ENCODE measurements around the gene TECPR1. TPM values are rescaled to one million over a fixed set of nuclear protein-coding genes. Genes with fewer than 3 reads are reported as not detected.

TECPR1 gene
- total RNA-seq, 1 experiment from 2014 or later = 11.5 TPM

DNA sequence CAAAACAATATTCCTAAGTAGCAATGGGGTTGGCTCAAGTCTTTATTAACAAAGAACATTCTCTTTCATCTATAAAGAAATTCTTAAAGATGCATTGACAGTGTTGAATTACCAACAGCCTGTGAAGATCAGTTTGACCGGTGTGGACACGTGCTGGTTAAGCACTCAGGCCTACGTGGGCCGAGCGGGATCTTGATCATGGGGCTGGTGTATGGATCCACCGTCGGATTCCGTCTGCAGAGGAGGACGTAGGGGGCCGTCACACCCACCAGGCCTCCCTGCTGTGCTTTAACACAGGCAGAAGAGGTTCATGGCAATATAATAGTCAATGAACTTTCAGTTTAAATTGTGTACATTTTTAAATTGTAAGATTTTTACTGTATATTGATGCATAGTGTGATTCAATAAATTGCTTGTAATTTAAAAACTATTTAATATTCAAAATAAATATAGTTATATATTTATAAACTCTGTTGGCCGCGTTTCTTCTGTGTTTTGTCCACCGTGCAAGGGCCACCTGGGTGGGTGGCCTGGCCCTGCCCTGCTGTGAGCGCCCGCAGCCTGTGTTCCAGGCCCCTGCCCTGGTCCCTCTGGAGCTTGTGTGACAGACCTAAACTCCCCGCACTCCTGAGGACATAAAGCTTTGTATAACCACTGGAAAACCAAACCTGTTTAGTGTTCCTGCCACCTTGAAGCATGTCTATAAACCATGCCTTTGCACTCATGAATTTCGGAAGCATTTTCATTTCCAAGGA is 42.7 kb downstream of the TECPR1 start:
- ATAC-seq (no peak), DNase-seq (no peak)
- Histone ChIP-seq H3F3A (ENCODE audit: low read length, unreplicated experiment) (no peaks in the 10 kb centered on the region), H3K4me1 (ENCODE audit: insufficient read depth, low read length) (no peaks in the 10 kb centered on the region), H3K9ac (ENCODE audit: low read length) (no peak overlapping the region), H3K36me3 (ENCODE audit: low read depth, low read length) (no peaks in the 10 kb centered on the region), H3K27me3 (ENCODE audit: low read length) (no peaks in the 10 kb centered on the region), H3K4me3 (ENCODE audit: low read length) (no peak overlapping the region), H3K4me2 (ENCODE audit: low read length) (no peak overlapping the region), H3K79me2 (ENCODE audit: low read length) (no peaks in the 10 kb centered on the region), H3K9me2 (replicated peaks; ENCODE audit: low read length) (no peaks in the 10 kb centered on the region), H2AFZ (ENCODE audit: low read length) (no peak overlapping the region), H3K9me3 (ENCODE audit: low read length) (no peaks in the 10 kb centered on the region), H4K20me1 (ENCODE audit: low read length) (no peaks in the 10 kb centered on the region), H3K27ac (ENCODE audit: low read length) (no peak overlapping the region)
- TF ChIP-seq, protein P1, sequence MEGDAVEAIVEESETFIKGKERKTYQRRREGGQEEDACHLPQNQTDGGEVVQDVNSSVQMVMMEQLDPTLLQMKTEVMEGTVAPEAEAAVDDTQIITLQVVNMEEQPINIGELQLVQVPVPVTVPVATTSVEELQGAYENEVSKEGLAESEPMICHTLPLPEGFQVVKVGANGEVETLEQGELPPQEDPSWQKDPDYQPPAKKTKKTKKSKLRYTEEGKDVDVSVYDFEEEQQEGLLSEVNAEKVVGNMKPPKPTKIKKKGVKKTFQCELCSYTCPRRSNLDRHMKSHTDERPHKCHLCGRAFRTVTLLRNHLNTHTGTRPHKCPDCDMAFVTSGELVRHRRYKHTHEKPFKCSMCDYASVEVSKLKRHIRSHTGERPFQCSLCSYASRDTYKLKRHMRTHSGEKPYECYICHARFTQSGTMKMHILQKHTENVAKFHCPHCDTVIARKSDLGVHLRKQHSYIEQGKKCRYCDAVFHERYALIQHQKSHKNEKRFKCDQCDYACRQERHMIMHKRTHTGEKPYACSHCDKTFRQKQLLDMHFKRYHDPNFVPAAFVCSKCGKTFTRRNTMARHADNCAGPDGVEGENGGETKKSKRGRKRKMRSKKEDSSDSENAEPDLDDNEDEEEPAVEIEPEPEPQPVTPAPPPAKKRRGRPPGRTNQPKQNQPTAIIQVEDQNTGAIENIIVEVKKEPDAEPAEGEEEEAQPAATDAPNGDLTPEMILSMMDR (conservative IDR thresholded peaks at IDR 0.05; ENCODE audit: low read depth, low read length) = no peak
- no peak for TF ChIP-seq EZH2phosphoT487 (IDR thresholded peaks at IDR 0.05; ENCODE audit: borderline replicate concordance, low read length)
- TF ChIP-seq EZH2 (IDR thresholded peaks at IDR 0.05; ENCODE audit: low read length, unreplicated experiment) = no peak
- intact Hi-C loops (cut with micrococcal nuclease) = no loop called here
- POLR2A ChIA-PET (ENCODE audit: unreplicated experiment) = no interaction called here
- no TSS peak for BruUV-seq (replicated peaks)
- CTCF ChIA-PET = no interaction called here

DNA sequence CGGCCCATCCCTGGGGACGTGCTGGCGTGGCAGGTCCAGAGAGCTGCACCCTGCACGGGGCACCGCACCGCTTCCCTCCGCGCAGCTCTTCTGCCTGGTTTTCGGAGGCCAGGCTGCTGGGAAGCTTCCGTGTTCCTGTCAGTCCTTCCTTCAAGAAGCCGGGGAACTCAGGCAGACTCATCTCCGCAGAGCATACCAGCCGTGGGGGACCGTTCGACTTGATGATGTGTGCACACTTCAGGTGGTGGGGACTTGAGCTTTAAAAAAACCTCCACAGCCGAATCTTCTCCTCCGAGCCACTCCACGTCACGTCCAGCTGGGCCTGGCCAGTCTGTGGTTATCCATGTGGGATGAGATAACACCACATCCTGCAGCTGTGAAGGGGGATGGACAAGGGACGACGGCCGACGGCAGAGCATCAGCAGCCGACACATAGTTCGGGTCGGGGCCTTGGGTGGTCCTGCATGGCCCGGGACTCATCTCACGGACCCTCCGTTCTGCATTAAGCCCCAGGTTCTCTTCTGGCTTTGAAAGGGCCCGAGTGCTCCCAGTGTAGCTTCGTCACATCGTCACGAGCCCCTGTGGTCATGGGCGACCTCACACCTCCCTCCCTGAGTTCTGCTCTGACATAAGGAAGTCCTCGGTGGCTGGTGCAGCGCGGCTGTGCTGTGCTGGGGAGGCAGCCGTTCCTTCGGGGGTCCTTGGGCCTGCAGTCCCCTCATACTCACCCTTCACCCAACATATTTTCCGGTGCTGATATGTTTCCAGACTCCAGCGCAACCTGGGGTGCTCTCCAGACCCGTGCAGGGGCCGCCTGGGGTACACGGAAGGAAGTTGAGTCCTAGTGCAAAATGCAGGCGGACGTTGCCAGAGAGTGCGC is 45.3 kb downstream of the TECPR1 start:
- Histone ChIP-seq H3K4me3 (ENCODE audit: low read length) (no peak overlapping the region), H3K9me2 (replicated peaks; ENCODE audit: low read length) (no peaks in the 10 kb centered on the region), H3K36me3 (ENCODE audit: low read depth, low read length) (no peaks in the 10 kb centered on the region), H3K79me2 (ENCODE audit: low read length) (no peaks in the 10 kb centered on the region), H3K9me3 (ENCODE audit: low read length) (no peaks in the 10 kb centered on the region), H3F3A (ENCODE audit: low read length, unreplicated experiment) (no peaks in the 10 kb centered on the region), H3K4me1 (ENCODE audit: insufficient read depth, low read length) (no peaks in the 10 kb centered on the region), H4K20me1 (ENCODE audit: low read length) (no peaks in the 10 kb centered on the region), H3K27me3 (ENCODE audit: low read length) (no peaks in the 10 kb centered on the region), H3K27ac (ENCODE audit: low read length) (no peak overlapping the region), H3K4me2 (ENCODE audit: low read length) (no peak overlapping the region), H2AFZ (ENCODE audit: low read length) (no peak overlapping the region), H3K9ac (ENCODE audit: low read length) (no peak overlapping the region)
- ATAC-seq = no peak
- TF ChIP-seq EZH2phosphoT487 (IDR thresholded peaks at IDR 0.05; ENCODE audit: borderline replicate concordance, low read length) = no peak
- TF ChIP-seq, protein P1 (conservative IDR thresholded peaks at IDR 0.05; ENCODE audit: low read depth, low read length) = no peak
- TF ChIP-seq EZH2 (IDR thresholded peaks at IDR 0.05; ENCODE audit: low read length, unreplicated experiment) = no peak
- ChIA-PET CTCF (no interaction called here), POLR2A (ENCODE audit: unreplicated experiment) (no interaction called here)
- TSS peak; percentile 5 for BruUV-seq (replicated peaks)
- no peak for DNase-seq
- intact Hi-C loops (cut with micrococcal nuclease) = no loop called here

All from PC-3 (cell line).